ENCODE results near the gene BEX1. TPM values are rescaled to one million over a fixed set of nuclear protein-coding genes. Genes with fewer than 3 reads are reported as not detected.

BEX1 gene
- total RNA-seq, 1 experiment from 2014 or later, result 46.8 TPM

GRCh38 chrX:103101299-103102042, 37.5 kb upstream of the BEX1 start (continued):
- no peak for TF ChIP-seq E2F5 (CRISPR knock-in tag; IDR thresholded peaks at IDR 0.05)
- TF ChIP-seq ZNF232 (CRISPR knock-in tag; IDR thresholded peaks at IDR 0.05), result no peak
- no peak for TF ChIP-seq GABPB1 (CRISPR knock-in tag; IDR thresholded peaks at IDR 0.05)
- no peak for TF ChIP-seq MXD4 (CRISPR knock-in tag; IDR thresholded peaks at IDR 0.05; ENCODE audit: borderline replicate concordance)

- no peaks in the 10 kb centered on the region; the same call in 1 of the 2 replicates for H3K27me3 Mint-ChIP-seq (ENCODE audit: low read depth)
- no peaks in the 10 kb centered on the region for H3K36me3 Mint-ChIP-seq
- DNase-seq (ENCODE audit: low spot score), result no peak
- ChIA-PET POLR2A (no interaction called here), CTCF (interaction anchor here (1.2 kb wide), 1 partner anchor 150 kb away, joined by 3 read pairs; no protein-coding TSS in a partner anchor)
- ATAC-seq, result no peak
- H3K9me3 Mint-ChIP-seq, result no peaks in the 10 kb centered on the region
- H3K4me1 Mint-ChIP-seq, result peaks cover 29% of the 10 kb centered on the region
- no peak overlapping the region for H3K4me3 Mint-ChIP-seq
- H3K27ac Mint-ChIP-seq, result no peak overlapping the region
- TF ChIP-seq ZNF121 (CRISPR knock-in tag; IDR thresholded peaks at IDR 0.05), result no peak
- TF ChIP-seq ZNF512 (CRISPR knock-in tag; IDR thresholded peaks at IDR 0.05; ENCODE audit: borderline replicate concordance), result no peak
- TF ChIP-seq IRF1 (CRISPR knock-in tag; IDR thresholded peaks at IDR 0.05), result no peak
- no peak for TF ChIP-seq ZNF317 (CRISPR knock-in tag; IDR thresholded peaks at IDR 0.05; ENCODE audit: borderline replicate concordance, low read depth)
- TF ChIP-seq ZBTB21 (CRISPR knock-in tag; IDR thresholded peaks at IDR 0.05; ENCODE audit: borderline replicate concordance), result no peak
Observed at GRCh38 chrX:103100484-103100883, 36.5 kb upstream of the BEX1 start.

GRCh38 chrX:103099691-103100090, 35.7 kb upstream of the BEX1 start:
- ATAC-seq (no peak), DNase-seq (ENCODE audit: low spot score) (no peak)
- H3K27me3 Mint-ChIP-seq (ENCODE audit: low read depth), result no peaks in the 10 kb centered on the region; the same call in 1 of the 2 replicates
- no peak overlapping the region for H3K4me3 Mint-ChIP-seq
- TF ChIP-seq MLX (CRISPR knock-in tag; IDR thresholded peaks at IDR 0.05) (no peak), FOXK1 (CRISPR knock-in tag; IDR thresholded peaks at IDR 0.05) (no peak), USF1 (CRISPR knock-in tag; IDR thresholded peaks at IDR 0.05) (no peak), CDX4 (CRISPR knock-in tag; IDR thresholded peaks at IDR 0.05; ENCODE audit: borderline replicate concordance) (no peak), ZNF425 (CRISPR knock-in tag; conservative IDR thresholded peaks at IDR 0.05) (no peak), ZNF219 (CRISPR knock-in tag; IDR thresholded peaks at IDR 0.05; ENCODE audit: borderline replicate concordance) (no peak), TEAD1 (CRISPR knock-in tag; IDR thresholded peaks at IDR 0.05) (no peak), ZNF671 (CRISPR knock-in tag; IDR thresholded peaks at IDR 0.05) (no peak), CREB1 (CRISPR knock-in tag; IDR thresholded peaks at IDR 0.05) (no peak), OVOL2 (CRISPR knock-in tag; IDR thresholded peaks at IDR 0.05; ENCODE audit: borderline replicate concordance) (no peak), FOXP1 (CRISPR knock-in tag; IDR thresholded peaks at IDR 0.05; ENCODE audit: borderline replicate concordance) (no peak), ZNF416 (CRISPR knock-in tag; IDR thresholded peaks at IDR 0.05) (no peak)
- H3K36me3 Mint-ChIP-seq, result no peaks in the 10 kb centered on the region
- CTCF ChIA-PET, result no interaction called here
- POLR2A ChIA-PET, result no interaction called here
- no peak overlapping the region for H3K27ac Mint-ChIP-seq
- H3K4me1 Mint-ChIP-seq, result peaks cover 29% of the 10 kb centered on the region
- no peaks in the 10 kb centered on the region for H3K9me3 Mint-ChIP-seq

All from WTC11 (cell line).